Fibroblast of mammary gland (primary cell): ENCODE measurements around the gene PTPN4.

Source experiments
- DNase-seq: peaks from one replicate; pipeline ENCODE4 v3.0.0-alpha.2; 2010; ENCODE audit warnings: low read depth
- H3K4me3 ChIP-seq: 2 replicates; pipeline ENCODE4 v1.5.1; 2011; ENCODE audit warnings: low read depth, mild to moderate bottlenecking, low read length, moderate library complexity; ENCODE audit not compliant: control insufficient read depth
- CTCF ChIP-seq: conservative IDR thresholded peaks from 2 replicates; pipeline ENCODE4 v1.5.1; 2011; ENCODE audit warnings: low read depth, low read length, inconsistent platforms; ENCODE audit not compliant: control insufficient read depth, insufficient read depth

The PTPN4 gene

GRCh38 chr2:119741001-119741400 lies 18.7 kb upstream of the PTPN4 start:
- no peak for TF ChIP-seq CTCF
- DNase-seq: peak; percentile 21
- no peak overlapping the region for H3K4me3 ChIP-seq

GRCh38 chr2:119741868-119742267 lies 17.9 kb upstream of the PTPN4 start:
- no peak overlapping the region for H3K4me3 ChIP-seq
- no peak for TF ChIP-seq CTCF
- DNase-seq: peak; percentile 19

GRCh38 chr2:119744335-119744939 lies 15.3 kb upstream of the PTPN4 start:
- TF ChIP-seq CTCF: no peak
- DNase-seq: peak; percentile 49
- no peak overlapping the region for H3K4me3 ChIP-seq

GRCh38 chr2:119745566-119745965 lies 14.2 kb upstream of the PTPN4 start:
- TF ChIP-seq CTCF: no peak
- no peak overlapping the region for H3K4me3 ChIP-seq
- DNase-seq: no peak

- no peak for TF ChIP-seq CTCF
- peak; percentile 62 for DNase-seq
- no peak overlapping the region for H3K4me3 ChIP-seq
These were observed 12.7 kb upstream of the PTPN4 start for GRCh38 chr2:119746836-119747686.

GRCh38 chr2:119748135-119748534 lies 11.6 kb upstream of the PTPN4 start:
- DNase-seq: peak; percentile 56
- no peak for TF ChIP-seq CTCF
- no peak overlapping the region for H3K4me3 ChIP-seq
